Activated CD8-positive, alpha-beta memory T cell treated with anti-CD3 and anti-CD28 coated beads for 36 hours (primary cell): ENCODE data around the gene SOS2. TPM values are rescaled to one million over a fixed set of nuclear protein-coding genes. Genes with fewer than 3 reads are reported as not detected.

ENCODE experiments used
- CTCF ChIA-PET: fragments of 350-600 bp; sonication (Branson Sonifier 250); formaldehyde crosslinking; loops from one replicate; lab custom pipeline; 2021; ENCODE audit warnings: antibody characterized with exemption; lab: Charles Lee
- POLR2A ChIA-PET: fragments of 350-600 bp; sonication (Branson Sonifier 250); formaldehyde crosslinking; loops from one replicate; lab custom pipeline; 2021; ENCODE audit warnings: antibody characterized with exemption; lab: Charles Lee
- total RNA-seq, 2 experiments: library from RNA; stranded (reverse); gene quantifications; one replicate each; pipeline ENCODE4 v1.2.3, GENCODE V29; 2021

Gene SOS2
- total RNA-seq = 10 to 100 TPM; 13.4 to 14.6 TPM

GRCh38 chr14:50231475-50232275, at the start of gene SOS2:
TSS of gene SOS2 (minus strand) at chr14:50231578. CDS start at chr14:50231283, 295 bp downstream.
- POLR2A ChIA-PET = interaction anchor here (0.7 to 1.0 kb wide), 4 partner anchors 79 to 611 kb away, joined by 3 to 4 read pairs (median 3); partner anchors contain the start of genes MGAT2 and RPL36AL
- CTCF ChIA-PET = interaction anchor here (1.2 kb wide), 2 partner anchors 89 to 370 kb away, joined by 3 read pairs; no protein-coding TSS in a partner anchor

GRCh38 chr14:50272498-50272897, 41.1 kb upstream of the SOS2 start:
- ChIA-PET POLR2A (no interaction called here), CTCF (no interaction called here)

- CTCF ChIA-PET = no interaction called here
- POLR2A ChIA-PET = no interaction called here
These were observed 39.6 kb upstream of the SOS2 start for GRCh38 chr14:50270932-50271331.

GRCh38 chr14:50265029-50265428, 33.7 kb upstream of the SOS2 start:
- CTCF ChIA-PET = no interaction called here
- POLR2A ChIA-PET = no interaction called here

- ChIA-PET POLR2A (no interaction called here), CTCF (no interaction called here)
These were observed 31.9 kb upstream of the SOS2 start for GRCh38 chr14:50263321-50263720.

GRCh38 chr14:50262865-50263264, 31.5 kb upstream of the SOS2 start:
- POLR2A ChIA-PET = no interaction called here

GRCh38 chr14:50260511-50260910, 29.1 kb upstream of the SOS2 start:
- CTCF ChIA-PET = interaction anchor here (0.9 to 1.6 kb wide), 2 partner anchors 14 to 262 kb away, joined by 3 read pairs; no protein-coding TSS in a partner anchor
- POLR2A ChIA-PET = no interaction called here

More at GRCh38 chr14:50262865-50263264, 31.5 kb upstream of the SOS2 start:
- CTCF ChIA-PET = no interaction called here

- ChIA-PET CTCF (interaction anchor here (0.9 kb wide), 1 partner anchor 14 kb away, joined by 3 read pairs; no protein-coding TSS in a partner anchor), POLR2A (no interaction called here)
These were observed 28.7 kb upstream of the SOS2 start for GRCh38 chr14:50260072-50260471.

- ChIA-PET CTCF (no interaction called here), POLR2A (no interaction called here)
These were observed 26.4 kb upstream of the SOS2 start for GRCh38 chr14:50257732-50258131.

- ChIA-PET POLR2A (no interaction called here), CTCF (no interaction called here)
These were observed 22.9 kb upstream of the SOS2 start for GRCh38 chr14:50254248-50254647.

GRCh38 chr14:50249136-50249775, 17.9 kb upstream of the SOS2 start:
- ChIA-PET CTCF (no interaction called here), POLR2A (no interaction called here)

GRCh38 chr14:50247245-50247644, 15.9 kb upstream of the SOS2 start:
- ChIA-PET CTCF (no interaction called here), POLR2A (no interaction called here)

GRCh38 chr14:50242566-50243310, 11.4 kb upstream of the SOS2 start:
- CTCF ChIA-PET = no interaction called here
- POLR2A ChIA-PET = no interaction called here

- ChIA-PET CTCF (no interaction called here), POLR2A (no interaction called here)
These were observed 10.7 kb upstream of the SOS2 start for GRCh38 chr14:50242096-50242495.

- ChIA-PET POLR2A (no interaction called here), CTCF (no interaction called here)
These were observed 6.0 kb upstream of the SOS2 start for GRCh38 chr14:50237427-50237826.

- POLR2A ChIA-PET = interaction anchor here (0.7 to 1.6 kb wide), 3 partner anchors 24 to 335 kb away, joined by 3 to 5 read pairs (median 4); partner anchors contain the start of gene DMAC2L
These were observed 2.5 kb upstream of the SOS2 start for GRCh38 chr14:50233951-50234250.

GRCh38 chr14:50233166-50233950, 2.0 kb upstream of the SOS2 start:
- POLR2A ChIA-PET = interaction anchor here (0.5 to 1.6 kb wide), 4 partner anchors 24 to 334 kb away, joined by 3 to 5 read pairs (median 4); partner anchors contain the start of gene DMAC2L
- CTCF ChIA-PET = interaction anchor here (0.9 to 1.2 kb wide), 2 partner anchors 87 to 599 kb away, joined by 3 read pairs; no protein-coding TSS in a partner anchor

More at GRCh38 chr14:50233951-50234250, 2.5 kb upstream of the SOS2 start:
- CTCF ChIA-PET = no interaction called here

- POLR2A ChIA-PET = interaction anchor here (1.0 to 1.6 kb wide), 3 partner anchors 79 to 612 kb away, joined by 3 to 5 read pairs (median 4); partner anchors contain the start of genes DMAC2L, MGAT2 and RPL36AL
- CTCF ChIA-PET = interaction anchor here (1.2 kb wide), 2 partner anchors 88 to 370 kb away, joined by 3 read pairs; no protein-coding TSS in a partner anchor
These were observed 881 bp upstream of the SOS2 start for GRCh38 chr14:50232276-50232642.
